GM21360 (cell line): ENCODE measurements around the gene LAD1.

Experiments
- ATAC-seq: cut with Tn5 transposase; IDR thresholded peaks from one replicate; pipeline ENCODE4 v1.9.1; 2021; ENCODE audit warnings: mild to moderate bottlenecking, moderate library complexity; ENCODE audit not compliant: unreplicated experiment

The LAD1 gene

DNA sequence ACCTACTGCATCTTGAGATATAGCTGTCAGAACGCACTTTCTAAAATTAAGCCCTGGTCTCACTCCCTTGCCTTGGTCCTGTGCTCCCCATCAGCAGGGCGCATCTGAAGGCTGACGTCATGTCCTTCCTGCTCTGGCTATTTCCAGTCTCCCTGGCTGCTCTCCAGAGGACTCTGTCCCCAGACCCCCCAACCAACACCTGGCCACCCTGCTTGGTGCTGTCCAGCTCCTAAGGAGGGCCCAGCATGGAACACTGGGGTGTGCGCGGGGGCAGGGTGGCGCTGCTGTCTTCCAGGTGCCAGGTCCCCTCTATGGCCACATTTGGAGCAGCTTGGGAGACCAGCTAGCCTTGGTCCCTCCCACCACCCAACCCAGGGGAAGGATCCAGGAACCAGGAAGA, 29.9 kb downstream of the LAD1 start:
- ATAC-seq, result no peak

DNA sequence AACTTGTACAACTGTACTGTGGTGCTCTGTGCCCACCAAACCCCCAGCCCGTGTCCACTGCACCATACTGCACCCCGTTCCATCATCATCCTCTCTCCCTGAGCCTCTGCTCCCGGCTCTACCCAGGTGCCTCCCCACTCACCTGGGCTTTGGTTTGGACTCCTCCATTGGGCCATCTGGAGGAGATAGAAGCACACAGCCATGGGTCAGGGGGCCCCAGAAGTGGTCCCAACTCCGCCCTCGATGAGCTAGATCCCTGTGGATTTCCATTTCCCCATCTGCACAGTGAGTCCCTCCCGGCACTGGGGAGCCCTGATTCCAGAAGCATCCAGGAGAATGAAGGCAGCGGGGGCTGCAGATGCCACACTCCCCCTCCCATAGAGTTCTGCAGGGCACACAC, 32.4 kb downstream of the LAD1 start:
- ATAC-seq, result no peak

DNA sequence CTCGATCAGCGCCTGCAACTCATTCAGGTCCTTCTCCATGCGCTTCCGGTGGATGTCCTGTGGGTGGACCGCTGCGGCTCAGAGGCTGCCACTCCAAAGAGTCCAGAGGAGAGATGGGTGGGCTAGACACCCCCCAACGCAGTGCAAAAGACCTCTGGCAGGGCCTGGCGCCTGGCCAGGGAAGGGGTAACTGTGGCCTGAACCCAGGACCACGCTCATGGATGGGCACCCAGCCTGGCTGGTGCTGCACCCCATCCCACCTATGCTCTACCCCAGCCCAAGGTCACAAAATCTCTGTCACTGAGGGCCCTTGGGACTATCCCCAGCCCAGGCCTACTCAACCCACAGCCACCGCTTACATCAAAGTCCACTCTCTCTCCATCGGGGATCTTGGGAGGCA, 33.9 kb downstream of the LAD1 start:
- no peak for ATAC-seq

DNA sequence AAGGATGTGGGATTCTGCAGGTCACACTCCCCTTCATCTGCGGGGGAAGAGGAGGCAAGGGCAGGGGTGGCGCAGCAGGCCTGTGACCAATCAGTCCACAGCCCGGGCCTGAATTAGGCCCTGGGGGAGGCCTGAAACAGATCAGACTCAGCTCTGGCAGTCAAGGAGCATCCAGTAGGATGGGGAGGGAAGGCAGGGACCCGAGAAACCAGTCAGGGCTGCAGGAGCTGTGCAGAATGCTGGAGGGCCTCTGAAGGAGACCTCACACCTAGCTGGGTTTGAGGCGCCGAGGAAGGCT, 34.4 kb downstream of the LAD1 start:
- no peak for ATAC-seq

DNA sequence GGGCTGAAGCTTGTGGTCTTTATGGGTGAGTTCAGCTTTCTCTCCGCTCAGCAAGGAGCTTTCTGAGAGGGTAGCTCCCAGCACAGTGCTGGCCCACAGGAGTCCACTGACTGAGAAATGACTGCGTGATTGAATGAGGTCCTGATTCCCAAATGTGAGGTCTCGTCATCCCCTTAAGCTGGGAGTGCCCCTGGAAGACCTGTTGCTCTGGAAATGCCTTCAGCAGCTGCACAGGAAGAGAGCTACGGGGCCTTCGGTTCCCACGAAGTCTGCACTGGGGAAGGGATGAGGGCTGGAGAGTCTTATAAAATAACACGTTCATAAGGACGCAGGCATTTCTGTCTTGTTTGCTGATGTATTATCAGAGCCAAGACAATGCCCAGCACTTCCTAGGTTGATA, 35.7 kb downstream of the LAD1 start:
- no peak for ATAC-seq

DNA sequence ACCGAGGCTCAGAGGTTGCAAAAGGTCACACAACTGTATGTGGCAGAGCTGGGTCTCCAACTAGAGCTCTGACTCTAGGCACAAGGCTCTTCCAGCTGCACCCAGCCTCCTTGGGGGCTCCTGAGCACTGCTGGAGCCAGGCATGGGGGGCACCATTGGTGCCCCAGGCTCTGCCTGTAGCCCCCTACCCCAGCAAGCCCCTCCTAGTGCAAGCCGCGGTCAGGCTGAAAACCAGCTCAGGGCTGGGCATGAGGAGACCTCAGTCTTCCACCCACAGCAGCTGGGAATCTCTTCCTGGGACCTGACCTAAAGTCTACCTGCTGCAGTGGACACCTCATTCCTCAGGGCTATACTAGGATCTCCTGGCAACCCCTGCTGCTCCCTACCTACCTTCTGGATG, 36.2 kb downstream of the LAD1 start:
- no peak for ATAC-seq

DNA sequence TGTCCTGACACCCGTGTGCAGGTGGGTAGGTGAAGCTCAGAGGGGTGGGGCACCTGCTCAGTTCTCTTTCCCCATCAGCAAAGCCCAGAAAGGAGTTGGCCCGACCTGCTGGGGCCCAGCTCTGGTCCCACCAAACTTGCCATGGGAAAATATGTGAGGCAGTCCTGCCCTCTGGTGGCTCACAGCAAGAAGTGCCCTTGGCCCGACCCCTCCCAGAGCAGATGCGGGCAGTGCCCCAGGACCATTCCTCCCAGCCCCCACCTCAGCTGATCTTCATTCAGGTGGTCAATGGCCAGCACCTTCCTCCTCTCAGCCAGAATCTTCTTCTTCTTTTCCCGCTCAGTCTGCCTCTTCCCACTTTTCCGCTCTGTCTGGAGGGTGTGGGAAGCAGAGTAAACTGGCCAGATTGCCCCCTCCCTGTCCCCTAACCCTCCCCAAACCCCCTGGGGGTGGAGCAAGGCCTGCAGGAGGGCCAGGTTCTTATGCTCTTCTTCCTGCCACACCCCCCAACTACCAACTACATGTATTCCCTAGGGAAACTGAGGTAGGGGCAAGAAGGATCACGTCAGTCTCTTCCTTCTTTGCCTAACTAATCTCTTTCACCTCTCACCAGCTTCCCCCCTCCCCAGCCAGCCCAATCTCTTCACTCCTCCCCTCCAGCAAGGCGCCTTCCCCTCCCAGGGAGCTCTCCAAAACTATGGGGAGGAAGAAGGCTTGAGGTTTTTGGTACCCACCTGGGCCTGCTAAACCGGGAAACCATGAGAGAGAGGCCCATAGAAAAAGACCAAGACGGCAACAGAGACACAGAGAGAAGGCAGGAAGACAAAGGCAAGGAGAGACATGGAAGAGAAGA, 37.2 kb downstream of the LAD1 start:
- ATAC-seq, result no peak

DNA sequence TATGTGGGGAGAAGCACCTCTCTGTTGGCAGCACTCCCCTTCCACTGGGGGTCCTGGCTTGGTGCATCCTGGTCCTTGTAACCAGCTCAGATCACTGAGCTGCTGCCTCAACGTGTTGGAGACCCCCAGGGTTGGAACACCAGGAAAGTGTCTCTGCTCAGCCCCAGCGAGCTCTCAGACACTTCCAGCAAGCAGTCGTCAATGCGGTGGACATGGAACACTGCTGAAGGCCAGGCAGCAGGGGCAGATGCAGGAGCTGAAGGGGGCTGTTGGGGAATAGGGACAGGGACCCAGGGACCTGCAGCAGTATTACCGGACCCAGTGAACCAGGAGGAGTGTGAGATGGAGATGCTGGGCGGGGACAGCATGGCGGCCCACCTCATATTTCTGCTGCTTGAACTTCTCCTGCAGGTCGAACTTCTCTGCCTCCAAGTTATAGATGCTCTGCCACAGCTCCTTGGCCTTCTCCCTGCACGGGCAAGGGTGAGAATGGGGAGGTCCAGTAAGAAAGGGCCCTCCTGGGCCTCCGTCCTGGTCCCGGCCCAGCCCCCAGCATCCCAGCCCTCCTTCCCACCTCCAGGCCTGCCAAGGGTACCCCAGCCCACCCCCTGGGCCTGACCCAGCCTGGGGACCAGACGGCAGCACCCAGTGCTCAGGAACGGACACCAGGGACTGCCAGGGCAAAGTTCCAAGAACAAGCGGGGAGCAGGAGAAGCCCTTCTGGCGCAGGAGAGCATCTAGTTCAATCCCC, 38.0 kb downstream of the LAD1 start:
- ATAC-seq, result no peak

DNA sequence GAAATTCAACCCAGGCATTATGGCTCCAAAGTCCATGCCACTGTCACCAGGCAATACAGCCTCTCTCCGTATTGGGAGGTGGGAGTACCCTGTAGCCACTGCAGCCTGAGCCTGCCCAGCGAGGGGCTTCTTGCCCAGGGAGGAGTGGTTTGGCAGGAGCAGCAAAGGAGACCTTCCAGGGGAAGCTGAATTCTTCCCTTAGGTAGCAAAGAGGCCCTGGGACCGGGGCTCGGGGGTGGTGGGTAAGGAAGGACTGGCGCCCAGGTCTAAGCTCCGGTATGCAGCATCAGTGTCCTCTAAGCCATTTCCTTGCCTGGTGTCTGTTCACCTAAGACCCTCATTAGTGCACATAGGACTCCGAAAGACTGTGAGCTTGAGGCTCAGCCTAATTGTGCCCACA, 38.6 kb downstream of the LAD1 start:
- no peak for ATAC-seq

DNA sequence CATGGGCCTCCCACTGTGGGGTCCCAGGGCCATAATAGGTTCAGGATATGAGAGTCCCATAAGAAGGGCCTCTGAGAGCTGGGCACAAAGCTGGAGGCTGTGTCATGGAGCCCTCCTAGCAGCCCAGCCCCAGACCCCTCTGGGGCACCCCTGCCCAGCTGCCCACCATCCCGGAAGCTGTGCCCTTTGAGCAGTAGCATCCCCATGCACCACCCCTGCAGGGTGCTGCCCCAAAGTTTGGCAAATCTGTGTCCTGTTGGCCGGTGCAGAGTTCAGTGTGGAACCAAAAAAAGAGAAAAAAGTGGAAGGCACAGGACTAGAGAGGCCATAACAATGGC, 39.3 kb downstream of the LAD1 start:
- no peak for ATAC-seq

DNA sequence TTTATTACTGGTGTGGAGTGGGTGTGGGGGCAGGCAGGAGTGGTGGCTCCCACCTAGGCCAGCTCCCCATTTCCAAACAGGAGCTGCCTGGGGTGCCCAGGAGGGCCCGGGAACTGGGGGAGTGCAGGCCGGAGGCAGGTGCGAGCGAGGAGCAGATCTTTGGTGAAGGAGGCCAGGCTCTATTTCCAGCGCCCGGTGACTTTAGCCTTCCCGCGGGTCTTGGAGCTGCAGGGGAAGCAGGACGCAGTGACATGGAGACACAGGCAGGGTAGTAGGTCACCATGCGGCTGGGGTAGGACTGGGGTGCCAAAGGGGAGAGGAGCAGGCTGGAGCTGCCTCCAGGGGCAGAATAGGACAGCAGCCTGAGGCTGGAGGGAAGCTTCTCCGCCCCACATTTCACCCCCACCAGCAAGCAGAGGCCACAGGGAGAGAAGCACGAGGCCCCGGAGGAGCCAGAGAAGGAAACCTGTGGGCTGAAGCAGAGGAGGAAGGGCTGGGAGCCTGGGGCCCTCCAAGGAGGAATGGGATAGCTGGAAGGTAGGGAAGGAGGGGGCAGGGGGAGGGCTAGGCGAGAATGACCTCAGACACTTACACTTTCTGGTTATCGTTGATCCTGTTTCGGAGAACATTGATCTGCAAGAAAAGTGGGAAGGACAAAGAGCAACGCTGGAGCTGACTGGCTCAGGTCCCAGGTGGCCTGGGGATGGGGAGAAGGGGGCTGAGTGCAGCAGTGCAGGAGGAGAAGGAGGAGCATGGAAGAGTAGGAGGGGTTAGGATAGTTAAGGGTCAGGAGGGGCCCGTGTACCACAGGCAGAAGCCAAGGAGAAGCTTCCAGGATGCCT, 39.9 kb downstream of the LAD1 start:
- no peak for ATAC-seq

DNA sequence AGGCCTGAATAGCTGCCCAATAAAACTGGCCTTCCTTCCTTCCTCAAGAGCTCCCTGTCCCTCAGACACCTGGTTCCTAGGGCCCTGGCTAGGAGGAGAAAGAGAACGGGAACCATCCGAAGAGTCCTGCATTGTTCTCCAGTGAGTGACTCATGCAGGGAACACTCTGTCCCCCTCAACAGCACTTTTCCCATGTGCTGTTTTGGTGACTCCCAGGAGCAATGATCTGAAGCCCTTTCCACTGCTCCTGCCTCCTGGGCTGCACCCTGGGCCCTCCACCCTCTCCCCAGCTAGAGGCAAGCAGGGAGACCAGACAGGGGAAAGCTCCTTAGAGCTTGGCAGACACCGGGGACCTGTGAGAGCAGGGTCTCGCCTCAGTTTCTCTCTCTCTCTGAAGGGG, 40.5 kb downstream of the LAD1 start:
- ATAC-seq, result no peak

DNA sequence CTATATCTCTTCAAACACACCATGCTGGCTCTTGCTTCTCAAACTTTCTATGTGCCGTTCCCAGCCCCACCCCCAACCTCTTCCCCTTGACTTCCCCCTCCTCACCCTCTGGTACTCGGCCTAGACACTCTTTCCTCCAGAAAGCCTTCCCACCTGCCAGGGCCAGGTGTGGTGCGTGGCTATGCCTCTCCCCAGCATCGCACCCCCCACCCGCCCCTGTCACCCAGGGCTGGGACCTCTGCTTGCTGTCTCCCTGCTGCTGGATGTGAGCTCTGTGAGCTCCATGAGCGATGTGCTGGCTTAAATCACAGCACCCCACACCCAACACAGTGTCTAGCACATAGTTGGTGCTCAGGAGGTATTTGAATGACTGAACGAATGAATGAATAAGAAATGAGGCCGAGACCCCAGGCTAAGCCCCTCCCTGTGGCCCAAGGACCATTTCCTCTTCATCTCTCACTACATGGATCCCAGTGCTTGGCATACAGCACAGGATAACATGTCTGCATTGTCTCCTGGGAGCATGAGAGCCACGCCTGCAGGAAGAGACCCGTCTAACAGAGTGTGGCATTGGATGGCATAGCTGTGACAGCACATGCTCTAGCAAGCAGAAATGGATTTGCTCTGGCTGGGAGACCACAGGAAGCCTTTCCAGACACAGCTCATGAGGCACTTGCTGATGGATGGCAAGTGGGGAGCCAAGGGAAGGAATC, 41.3 kb downstream of the LAD1 start:
- no peak for ATAC-seq

DNA sequence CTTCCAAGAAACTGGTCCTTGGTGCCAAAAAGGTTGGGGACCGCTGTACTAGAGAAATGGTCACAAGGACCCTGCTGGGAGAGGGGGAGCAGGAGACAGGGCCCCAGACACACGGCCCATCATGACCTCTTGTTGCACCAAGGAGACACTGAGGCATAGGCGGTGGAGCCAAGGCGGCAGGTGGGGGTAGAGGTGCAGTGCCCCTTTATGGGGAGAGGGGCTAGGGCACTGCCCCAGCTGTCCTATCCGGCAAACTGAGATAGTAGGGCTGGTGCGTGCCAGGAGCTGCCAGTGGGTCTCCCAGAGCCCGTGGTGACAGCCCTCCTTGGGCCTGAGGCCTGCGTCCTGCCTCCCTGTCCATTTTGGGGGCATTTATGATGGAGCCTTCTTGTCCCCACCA, 41.9 kb downstream of the LAD1 start:
- no peak for ATAC-seq

DNA sequence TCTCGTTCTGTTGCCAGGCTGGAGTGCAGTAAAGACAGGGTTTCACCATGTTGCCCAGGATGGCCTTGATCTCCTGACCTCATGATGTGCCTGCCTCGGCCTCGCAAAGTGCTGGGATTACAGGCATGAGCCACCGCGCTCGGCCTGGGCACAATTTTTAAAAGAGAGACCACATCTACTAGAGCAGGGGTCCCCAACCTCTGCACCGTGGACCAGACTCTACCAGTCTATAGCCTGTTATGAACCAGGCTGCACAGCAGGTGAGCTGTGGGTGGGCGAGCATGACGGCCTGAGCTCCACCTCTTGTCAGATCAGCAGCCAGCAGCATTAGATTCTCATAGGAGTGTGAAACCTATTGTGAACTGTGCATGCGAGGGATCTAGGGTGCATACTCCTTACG, 42.4 kb downstream of the LAD1 start:
- no peak for ATAC-seq

DNA sequence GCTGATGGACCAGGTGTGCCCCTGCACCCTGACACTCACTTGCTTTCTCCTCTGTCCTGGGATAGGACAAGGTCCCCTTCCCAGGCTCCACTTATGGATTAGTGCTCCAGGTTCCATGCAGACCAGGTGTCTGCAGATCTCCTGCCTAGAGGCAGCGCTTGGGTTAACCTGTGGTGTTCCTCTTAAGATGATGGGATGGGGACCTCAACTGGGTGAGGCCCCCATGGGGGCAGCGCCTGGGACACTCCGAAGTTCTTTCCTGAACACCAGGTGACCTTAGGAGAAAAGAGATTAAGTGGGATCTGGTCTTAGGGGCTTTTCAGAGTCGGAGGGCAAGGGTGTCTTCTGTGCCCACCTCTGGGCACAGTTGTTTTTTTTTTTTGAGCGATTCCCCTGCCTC, 42.9 kb downstream of the LAD1 start:
- no peak for ATAC-seq

DNA sequence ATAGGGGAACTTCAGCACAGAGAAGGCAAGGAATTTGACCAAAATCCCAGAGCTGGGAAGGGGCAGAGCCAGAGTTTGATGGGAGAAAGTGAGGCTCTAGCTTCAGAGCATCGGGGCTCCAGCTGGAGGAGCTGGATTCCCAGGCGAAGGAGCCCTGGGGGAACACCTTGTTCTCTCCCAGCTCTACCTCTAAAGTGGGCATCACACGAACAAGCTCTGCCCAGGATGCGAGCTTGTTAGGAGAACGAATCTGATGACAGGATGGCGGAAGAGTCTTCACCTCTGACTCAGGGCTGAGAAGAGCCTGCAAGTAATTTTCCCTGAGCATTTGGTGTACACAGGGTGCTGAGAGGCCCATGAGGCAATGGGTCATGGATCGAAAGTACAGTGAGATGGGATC, 43.7 kb downstream of the LAD1 start:
- no peak for ATAC-seq

DNA sequence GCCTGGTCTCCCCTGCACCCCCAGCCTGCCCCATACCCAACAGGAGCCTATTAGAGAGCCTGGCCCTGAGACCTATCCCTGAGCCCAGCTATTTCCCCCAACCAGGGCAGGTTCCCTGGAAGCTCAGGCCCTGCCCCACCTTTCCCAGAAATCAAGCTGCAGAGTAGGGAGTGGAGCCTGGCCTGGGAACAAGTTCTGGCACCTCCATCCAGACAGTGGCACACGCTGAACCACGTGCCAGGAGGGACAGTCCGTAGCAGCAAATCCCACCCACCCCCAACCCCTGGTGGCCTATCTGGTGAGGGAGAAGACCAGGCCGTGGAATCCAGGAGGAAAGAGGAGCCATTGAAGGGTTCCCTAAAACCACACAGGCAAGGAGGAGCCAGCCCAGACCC, 44.2 kb downstream of the LAD1 start:
- no peak for ATAC-seq

DNA sequence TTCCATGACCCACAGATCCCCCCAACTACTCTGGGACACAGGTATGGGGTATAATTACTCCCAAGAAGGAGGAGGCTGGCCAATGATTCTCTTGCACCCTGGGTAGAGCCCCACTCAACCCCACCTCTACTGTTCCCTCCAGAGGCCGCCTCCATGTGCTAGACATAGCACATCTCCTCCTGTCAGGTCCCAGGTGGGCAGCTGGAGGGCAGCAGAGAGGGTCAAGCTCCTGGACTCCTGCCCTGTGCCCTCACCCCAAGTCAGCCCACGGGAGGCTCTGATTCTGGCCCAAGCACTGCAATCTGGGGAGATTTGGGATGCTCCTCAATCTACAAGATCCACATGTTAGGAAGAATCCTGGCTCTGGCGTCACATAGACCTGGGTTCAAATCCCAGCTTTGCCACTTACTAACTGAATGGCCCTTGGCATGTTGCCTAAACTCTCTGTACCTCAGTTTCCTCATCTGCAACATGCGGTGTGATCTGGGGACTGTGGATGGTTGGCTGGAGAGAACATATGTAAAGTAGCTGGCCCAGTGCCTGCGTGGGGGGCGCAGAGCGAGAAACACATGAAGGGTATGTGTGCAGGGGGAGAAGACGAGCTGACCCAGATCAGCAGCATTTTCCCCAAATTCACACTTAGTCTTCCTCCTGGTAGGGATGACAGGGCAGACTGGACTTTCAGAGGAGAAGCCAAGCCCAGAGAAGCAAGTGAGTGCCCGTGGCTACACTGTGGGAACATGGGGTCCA, 44.8 kb downstream of the LAD1 start:
- no peak for ATAC-seq

DNA sequence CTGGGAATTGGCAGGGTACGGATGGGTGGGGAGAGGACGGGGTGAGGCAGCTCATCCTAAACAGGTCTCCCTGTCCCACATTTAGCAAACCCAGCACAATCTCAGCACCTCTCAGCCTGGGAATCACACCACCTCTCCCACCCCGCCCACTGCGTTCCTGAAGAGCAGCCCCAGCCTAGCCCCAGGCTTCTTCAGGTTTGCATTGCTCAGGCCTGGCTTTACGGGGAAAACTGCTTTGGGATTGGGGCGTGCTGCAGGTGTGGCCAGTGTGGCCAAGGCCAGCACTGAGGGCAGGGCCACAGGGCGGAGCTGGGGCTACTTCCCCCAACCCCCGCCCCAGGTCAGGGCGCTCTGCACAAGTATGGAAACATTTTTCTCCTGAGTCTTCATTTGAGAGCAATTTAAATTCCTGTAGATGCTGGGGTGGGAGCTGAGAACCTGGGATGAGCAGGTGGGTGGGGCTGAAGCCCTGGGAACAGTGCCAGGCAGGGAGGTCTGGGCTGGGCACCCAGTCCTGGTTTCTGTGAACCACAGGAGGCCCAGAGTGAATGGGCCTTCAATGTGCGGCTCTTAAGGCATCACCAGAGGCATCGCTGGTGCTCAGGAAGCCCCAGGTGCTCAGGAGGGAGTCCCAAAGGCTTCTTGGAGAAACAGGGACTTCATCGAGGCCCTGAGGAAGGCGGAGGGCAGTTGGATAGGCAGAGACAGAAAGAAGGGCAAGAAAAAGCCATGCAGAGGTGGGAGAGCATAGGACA, 45.8 kb downstream of the LAD1 start:
- no peak for ATAC-seq
